Measurements from ENCODE around the gene TRAF6.
"Not testable (repeated sequence)": the region's sequence is repeated elsewhere in the genome, so short reads cannot be mapped to it uniquely, and the experiment has no call there.

TRAF6 gene

DNA sequence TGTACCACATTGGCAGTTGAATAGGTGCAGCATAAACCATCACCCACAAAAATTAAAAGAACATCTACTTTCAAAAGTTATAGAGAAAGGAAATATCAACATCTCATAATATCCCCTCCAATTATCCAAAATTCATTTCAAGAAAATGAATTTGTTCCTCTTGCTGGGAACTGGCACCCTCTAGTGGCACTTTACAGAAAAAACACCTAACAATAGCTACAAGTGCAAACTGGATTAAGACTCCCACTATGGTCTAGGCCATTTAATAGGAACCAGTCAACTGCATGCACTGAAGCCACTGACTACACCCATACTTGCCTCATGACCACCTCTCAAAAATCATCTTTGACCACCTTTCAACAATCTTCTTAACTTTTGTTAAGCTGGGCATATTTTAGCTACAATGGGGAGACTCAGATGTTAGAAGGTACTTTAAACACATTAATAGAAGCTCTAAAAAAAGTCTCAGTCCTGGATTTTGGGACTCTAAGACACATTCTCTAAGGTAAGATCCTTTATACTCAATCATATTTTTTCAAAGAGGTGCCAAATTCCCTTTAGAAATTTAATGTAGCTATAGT is 17.3 kb downstream of the TRAF6 start:
- DNase-seq, result no peak

DNA sequence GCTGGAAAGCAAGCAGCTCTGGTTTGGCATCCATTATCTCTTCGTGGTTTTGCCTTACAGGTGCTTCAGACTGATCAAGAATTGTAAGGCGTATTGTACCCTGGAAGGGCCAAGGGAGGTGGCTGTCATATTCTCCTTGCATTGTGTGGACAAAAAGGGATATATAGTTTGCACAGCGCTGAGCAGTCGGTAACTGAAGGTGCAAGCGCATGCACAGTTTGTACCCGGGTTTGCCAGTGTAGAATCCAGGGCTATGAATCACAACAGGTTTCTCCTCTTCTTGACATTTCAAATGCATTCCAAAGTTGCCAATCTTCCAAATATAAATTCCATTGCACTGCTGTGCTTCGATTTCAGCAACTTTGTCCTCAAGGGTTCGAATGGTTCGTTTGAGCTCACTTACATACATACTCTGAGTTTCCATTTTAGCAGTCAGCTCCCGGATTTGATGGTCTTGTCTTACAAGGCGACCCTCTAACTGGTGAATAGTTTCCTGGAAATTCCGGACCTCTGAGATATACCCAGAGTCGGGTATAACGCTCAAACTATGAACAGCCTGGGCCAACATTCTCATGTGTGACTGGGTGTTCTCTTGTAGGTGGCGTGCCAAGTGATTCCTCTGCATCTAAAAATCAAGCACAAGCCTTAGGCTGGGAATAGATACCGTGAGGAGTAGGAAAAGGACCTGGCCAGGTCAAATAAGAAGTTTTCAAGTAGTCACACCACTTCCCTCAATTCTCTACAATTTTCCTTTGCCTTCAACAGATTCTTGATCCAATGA is 19.9 kb downstream of the TRAF6 start:
- no peak for DNase-seq

DNA sequence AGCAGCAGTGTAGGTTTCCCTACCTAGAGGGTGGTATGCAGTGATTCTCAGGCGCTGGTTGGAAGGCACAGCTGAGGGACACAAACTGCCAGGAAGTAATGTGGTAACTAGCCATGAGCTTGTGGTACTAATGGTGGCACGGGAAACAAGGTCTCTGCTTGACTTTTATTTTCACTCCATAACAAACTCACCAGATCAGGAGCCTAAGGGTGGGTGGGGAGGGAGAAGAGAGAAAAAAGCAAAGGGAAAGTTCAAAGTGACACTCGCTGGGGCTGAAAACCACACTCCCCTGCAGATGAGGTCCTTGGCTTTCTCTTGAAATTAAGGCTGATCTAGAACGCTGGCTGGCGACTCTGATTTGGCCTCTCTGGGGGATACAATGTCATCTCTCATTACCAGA is 22.0 kb downstream of the TRAF6 start:
- no peak for DNase-seq

DNA sequence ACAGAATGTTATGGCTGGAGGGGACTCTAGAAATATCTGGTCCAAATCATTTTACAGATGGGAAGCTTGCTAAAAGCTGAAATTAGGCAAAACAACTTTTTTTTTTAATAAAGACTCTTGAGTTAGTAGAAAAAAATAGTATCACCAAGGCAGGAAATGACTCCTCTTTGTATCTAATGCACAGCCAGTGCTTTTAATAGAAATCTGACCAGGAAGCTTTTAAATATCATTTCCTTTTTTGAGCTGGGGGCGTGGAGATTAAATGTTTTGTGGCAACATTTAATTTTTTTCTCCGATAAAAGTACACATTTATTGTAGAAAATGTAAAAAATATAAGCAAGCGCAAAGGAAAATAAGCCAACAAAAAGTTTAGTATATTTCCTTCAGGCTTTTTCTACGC is 22.5 kb downstream of the TRAF6 start:
- no peak for DNase-seq

DNA sequence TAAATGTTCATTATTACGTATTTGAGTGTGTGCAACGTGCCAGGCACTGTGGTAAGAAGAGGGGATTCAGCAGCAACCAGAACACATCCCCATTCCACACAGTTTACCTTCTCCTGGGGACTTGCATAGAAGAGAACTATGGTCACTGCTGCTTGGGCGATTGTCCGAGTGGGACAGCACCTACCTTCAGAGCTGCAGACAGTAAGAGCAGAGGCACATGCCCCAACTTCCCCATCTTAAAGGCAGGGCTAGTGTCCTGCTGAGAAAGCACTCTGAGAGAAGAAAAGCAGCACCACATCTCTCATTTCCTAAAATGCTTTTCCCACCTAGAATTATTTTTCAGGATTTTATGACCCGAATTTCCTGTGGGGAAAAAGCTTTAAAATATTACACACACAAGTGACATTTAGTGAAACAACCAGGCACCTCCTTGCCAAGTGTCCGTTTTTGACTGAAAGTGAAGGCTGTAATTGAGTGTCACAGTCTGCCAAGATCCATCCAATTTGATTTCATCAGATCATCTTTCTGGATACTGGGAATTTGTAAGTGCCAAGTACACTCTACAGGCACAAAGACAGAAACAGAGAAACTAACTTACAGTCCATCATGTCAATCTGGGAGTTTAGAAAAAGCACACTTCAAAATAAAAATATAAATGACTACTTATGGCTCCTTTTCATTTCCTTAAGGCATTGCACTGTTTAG is 24.6 kb downstream of the TRAF6 start:
- DNase-seq, result no peak

DNA sequence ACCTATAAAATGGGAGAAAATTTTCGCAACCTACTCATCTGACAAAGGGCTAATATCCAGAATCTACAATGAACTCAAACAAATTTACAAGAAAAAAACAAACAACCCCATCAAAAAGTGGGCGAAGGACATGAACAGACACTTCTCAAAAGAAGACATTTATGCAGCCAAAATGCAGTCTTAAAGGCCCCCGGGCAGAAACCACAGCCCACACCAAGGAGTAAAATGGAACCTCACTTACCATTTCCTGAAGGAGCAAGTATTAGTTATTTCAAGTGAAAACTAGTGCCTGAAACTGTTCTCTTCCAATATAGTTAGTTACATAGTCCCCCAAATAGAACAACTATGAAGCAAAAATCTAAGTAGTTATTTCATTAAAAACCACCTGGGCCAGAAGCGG is 27.0 kb downstream of the TRAF6 start:
- DNase-seq, result not testable (repeated sequence)

DNA sequence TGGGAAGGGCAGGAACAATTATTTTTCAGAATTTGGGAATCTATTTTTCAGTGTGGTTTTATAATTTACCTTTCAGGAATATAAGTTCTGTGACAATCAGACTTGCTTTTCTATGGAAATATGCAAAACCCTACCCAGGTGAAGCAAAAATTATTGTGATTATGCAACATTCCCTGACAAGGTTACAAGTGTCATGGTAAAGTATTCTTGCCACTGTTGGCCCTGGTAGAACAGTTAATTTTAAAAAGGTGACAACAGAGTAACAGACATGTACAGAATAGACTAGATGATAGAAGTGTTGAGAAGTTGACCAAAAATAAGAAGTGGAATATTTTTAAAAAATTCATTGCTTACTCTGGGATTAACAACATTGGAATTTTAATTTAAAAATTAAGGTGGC is 29.2 kb downstream of the TRAF6 start:
- DNase-seq, result no peak

DNA sequence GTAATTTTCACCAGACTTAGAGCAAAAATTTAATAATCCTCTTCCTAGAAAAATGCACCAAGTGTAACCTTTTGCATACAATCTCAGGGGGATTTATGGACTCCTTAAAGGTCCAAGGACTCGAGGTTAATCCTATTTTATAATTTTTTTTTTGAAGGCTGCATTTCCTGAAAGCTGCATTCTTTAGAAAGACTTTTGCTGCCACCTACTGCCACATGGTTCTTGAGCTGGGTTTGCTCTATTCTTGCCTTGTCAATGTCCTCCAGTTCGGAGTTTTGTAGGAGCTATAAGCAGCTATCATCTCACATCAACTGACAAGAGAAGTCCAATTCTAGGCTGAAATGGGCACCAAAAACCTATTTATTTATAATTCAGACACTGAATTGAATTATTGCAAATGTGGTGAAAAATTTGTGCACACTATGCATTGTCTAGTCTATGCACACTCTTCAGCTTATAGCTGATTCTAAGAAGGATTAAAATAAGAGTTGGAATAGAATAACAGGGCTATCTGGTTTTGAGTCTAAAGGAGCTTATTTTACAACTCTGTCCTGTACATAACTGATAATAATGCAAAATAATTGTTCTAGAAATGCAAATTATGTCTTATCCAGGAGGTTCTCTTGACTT is 31.3 kb downstream of the TRAF6 start:
- DNase-seq, result no peak

DNA sequence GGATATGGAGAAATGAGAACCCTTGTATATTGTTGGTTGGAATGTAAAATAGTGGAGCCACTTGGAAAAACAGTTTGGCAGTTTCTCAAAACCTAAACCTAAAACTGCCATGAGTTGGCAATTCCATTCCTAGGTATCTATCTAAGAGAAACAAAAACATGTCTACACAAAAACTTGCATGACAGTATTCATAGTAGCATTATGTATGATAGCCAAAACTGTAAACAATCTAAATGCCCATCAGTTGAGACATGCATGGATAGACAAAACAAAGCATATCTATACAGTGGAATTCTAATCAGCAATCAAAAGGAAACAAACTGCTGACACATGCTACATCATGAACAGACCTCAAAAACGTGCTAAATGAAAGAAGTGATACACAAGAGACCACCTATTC is 34.9 kb downstream of the TRAF6 start:
- no peak for DNase-seq

DNA sequence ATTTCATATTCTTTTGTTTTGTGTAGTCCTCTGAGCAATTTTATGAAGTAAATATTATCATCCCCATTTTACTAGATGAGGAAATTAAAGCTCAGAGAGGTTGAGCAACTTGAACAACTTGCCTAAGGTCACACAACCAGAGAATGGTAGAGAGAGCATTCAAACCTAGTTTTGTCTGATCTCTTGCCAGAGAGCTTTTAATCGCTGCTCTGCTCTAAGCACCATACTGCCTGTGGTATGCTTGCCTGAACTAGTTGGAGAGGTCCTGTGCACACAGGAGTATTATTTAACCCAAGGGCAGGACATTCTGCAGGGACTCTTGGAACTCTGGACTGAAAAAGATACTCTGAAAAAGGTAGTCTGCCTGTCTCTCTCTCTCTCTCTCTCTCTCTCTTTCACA is 38.5 kb downstream of the TRAF6 start:
- no peak for DNase-seq

DNA sequence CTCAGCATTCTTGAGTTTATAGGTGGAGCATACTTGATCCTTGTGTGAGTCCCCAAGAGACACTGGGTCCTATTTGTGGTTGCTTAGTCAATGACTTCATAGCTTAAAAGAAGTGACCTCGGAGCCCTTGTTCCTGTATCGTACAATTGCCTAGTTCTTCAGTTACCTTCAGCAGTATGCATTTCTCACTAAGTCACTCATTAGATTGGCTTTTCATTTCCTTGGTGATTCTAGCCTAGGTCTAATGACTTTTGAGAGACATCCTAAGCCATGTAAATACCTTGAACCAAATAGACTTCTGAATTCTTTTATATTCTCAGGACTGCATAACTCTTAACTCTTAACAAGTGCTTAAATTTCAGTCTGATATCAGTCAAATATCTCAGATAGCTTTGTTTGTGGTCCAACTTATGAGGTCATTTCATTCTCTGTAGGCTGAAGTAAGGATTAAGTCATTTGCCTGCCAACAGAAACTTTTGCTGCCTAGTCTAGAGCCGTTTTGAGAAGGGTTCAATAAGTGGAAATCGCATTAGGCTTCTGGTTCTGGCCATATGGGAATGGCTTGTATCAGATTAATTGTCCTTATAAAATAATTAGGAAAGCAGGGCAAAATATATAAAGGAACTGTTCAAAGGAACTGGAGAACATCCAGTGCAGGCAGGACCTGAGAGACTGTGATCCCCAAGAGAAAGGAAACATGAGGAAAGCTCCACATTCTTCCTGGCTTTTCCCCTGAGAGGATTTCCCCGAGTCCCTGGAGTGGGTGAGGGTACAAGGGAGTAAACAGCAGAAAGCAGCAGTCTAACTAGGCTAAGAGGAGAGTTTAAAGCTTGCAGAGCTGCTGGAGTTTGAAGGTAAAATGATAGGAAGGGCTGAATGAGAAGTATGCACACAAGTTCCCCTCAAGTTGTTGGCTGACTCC is 39.9 kb downstream of the TRAF6 start:
- DNase-seq, result no peak

DNA sequence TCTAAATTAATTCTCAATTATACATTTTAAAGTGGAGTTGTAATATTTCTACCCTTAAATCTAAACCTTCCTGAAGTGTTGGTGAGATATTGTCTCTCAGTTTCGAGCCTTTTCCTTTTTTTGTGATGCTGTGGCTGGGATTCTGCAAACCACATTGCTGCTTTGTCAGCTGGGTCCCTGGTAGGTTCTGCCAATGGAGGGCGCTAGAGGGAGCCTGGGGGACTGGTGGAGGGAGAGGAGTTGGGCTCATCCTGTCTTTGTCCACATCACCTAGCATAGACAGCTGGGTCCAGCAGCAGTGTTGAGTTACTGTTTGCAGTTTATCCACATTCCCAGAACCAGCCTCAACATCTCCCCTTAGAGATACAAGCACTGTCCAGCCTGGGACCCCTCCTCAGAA is 41.0 kb downstream of the TRAF6 start:
- DNase-seq, result no peak

DNA sequence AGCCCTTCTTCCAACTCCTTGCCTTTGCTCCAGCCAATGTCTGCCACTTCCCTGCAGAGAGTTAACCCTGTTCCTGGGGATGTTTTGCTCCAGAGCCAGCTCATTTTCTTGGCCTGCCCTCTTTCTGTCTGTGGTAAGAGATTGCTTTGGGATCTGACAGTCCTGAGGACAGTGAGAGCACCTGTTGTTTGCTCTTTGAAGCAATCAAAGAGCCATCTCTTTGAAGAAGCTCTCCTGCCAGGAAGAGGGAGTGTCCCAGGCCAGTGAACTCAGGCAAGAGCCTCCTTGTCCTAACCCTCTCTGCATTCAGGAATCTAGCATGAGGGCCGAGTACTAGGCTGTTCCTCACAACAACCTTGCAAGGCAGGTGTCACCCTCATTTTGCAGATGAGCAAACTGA is 42.2 kb downstream of the TRAF6 start:
- DNase-seq, result no peak

DNA sequence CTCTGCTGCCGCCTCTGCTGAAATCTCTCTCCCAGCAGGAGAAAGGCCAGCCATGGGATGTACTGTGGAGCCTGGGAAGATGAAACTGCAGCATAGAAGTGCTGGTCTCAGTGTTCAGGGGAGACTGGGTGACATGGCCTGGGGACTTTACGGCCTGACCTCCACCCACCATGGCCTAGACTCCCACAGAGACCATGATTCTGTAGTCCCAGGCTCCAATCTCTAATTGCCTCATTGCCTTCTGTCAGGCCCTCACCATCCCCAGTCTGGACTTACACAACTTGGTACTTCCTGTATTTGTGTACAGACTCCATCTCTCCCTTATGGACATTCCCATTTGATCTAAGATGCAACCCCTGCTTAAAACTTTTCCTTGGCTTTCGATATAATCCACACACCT is 43.1 kb downstream of the TRAF6 start:
- DNase-seq, result no peak

DNA sequence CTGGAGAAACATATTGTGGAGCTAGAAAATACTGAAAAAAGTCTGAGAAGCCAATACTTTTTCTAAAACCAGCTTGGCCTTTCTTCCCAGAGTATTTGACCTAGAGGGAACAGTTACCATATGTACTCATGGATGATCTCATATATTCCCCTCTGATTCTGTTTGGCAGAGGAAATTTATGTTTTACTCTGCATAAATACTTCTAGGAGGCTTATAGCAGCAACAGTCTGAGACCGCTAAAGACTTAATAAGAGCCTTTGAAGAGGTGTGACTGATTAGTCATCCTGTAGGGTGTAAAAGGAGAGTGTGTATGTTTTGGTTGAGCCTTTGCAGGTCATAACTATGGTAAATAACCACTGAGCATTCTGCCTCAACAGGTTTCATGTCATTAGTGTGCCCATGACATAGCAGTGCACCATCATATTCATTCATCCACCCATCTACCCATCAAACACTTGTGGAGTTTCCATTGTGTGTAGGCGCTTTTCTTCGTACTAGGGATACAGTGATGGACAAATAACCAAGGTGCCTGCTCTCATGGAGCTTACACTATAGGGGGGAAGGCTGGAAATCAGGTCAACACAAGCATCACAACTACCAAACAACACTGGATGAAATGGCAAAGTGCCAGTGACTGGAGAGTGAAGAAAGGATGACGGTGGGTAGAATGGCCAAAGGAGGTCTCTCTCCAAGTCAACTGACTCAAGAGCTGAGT is 44.5 kb downstream of the TRAF6 start:
- no peak for DNase-seq

DNA sequence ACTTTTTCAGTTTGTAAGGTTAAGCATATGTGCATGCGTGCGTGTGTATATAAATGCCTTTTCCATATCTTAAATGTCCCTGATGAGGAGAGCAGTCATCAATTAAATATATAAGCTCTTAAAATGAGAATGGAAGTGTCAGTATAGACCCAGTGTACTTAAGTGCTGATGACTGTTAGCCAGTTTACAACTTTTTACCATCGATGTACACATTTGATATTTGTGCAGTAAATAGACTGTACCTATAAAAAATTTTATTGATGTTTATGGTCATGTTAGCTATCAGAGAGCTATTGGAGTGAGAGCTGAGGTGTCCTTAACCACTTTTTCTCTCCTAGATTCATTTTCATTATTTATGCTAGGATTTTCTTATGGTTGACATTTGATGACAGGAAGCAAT is 45.4 kb downstream of the TRAF6 start:
- no peak for DNase-seq

DNA sequence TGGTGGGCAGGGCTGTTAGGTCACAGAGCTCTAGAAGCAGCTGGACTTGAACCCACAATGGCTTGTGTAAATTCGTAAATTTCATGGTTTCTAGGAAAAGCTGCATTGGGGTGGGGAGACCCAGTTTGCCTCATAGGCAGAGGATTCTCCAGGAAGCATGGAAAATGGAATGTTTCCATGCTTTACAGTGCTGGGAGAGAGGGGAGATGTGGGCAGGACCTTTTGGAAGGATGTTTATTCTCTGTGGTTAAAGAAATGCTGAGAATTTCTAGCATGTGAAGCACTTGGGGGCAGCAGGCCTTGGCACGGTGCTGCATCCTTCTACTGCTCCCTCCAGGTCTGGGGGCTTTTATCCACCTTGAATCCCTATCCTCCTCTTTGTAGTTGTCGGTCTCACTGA is 46.3 kb downstream of the TRAF6 start:
- DNase-seq, result no peak

DNA sequence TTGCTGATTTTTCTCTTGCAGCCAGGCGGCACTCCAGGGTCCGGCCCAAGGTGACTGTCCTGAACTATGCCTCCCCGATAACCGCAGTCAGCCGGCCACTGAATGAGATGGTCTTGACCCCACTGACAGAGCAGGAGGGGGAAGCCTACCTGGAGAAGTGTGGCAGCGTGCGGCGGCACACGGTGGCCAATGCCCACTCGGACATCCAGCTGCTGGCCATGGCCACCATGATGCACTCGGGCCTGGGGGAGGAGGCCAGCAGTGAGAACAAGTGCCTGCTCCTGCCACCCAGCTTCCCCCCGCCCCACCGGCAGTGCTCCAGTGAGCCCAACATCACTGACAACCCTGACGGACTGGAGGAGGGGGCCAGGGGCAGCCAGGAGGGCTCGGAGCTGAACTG is 47.8 kb downstream of the TRAF6 start:
- DNase-seq, result no peak

DNA sequence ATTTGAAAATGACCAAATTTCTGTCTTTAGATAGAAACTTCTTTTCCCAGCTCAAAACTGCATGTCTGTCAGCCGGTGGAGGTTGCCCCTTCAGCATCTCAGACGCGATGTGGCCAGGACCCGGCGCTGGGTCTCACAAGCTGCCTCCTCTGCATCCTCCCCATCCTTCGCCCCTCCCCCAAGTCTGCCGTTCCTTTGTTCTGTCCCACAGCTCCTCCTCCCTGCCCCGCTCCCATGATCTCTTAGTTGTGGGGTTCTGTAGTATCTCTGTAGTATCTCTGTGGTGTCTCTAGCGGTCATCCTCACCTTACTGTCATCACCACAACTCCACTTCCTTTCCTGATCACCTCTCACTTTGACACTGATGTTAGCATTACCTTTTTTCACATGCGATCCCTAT is 49.9 kb downstream of the TRAF6 start:
- DNase-seq, result no peak

DNA sequence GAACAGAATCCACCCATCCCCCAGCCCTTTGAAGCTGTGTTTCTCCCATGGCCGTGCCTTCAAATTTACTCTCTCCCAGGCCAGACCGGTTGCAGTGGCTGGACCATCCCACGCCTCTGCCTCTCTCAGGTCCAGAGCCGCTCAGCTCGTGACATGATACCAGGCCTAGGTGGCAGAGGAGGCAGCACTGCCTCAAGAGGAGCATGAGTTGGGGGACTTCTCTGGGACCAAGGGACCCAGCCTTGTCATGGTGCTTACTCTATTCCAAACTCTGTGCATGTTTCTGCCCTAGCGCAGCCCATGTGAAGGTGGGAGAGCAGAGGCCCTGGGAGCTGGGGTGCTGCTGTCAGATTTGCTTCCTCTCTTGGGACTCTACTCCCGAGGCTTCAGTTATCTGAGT is 51.0 kb downstream of the TRAF6 start:
- DNase-seq, result no peak

DNA sequence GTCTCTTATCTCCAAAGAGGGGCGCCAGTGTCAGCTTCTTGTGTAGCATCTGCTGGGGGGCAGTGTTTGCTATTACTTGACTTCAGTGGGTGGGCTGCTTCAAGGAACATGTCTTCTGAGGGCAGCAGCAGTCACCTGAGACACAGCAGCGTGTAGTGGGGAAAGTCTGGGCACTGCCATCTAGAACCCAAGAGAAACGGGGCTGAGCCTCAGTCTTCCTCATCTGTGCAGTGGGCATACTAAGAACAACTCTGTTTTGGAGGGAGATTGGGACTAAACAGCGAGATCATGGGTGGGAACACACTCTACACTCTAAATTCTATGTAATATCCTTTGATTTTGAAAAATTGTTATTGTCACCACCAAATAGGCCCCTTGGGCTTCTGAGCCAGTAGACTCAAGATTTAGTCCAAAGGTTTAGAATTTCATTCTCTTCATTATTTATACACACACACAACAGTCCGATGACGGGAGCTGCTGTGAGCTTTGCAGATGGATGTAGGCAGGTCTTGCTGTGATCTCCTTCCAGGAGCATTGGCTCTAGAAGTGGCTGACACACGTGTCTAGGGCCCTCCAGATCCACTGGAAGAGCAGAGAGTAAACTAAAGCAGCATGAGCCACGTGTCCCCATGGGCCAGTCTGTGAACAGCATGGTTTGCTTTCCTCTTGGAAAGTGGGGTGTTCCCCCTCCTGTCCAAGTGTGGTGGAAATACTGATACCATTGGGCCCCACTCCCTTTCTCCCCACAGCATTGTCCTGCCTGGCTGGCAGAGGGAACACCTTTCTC is 51.8 kb downstream of the TRAF6 start:
- no peak for DNase-seq

Measured in activated CD4-positive, CD25-positive, alpha-beta regulatory T cell (primary cell).